Right lung (tissue), 10 donors: ENCODE results near the gene METTL15. TPM values are rescaled to one million over a fixed set of nuclear protein-coding genes. Genes with fewer than 3 reads are reported as not detected.
"Not testable (repeated sequence)": the region's sequence is repeated elsewhere in the genome, so short reads cannot be mapped to it uniquely, and the experiment has no call there.

Experiments used
- DNase-seq, 2 donors: peaks; one replicate each; pipeline ENCODE4 v3.0.0-alpha.2; 2013
- long read RNA-seq, 8 donors: transcript quantifications; one replicate each; lab custom pipeline, GENCODE V29; 2026
- polyA plus RNA-seq, 5 donors: library from polyadenylated mRNA; unstranded; fragments of 120-200 nt; gene quantifications; one replicate each; pipeline versions ENCODE4 v1.2.1 to v1.2.3, GENCODE V29; 2013; ENCODE audit warnings: inconsistent platforms in 1 of 5, low replicate concordance in 1 of 5; ENCODE audit not compliant: insufficient read length in 5 of 5, insufficient read depth in 1 of 5

Gene METTL15, protein sequence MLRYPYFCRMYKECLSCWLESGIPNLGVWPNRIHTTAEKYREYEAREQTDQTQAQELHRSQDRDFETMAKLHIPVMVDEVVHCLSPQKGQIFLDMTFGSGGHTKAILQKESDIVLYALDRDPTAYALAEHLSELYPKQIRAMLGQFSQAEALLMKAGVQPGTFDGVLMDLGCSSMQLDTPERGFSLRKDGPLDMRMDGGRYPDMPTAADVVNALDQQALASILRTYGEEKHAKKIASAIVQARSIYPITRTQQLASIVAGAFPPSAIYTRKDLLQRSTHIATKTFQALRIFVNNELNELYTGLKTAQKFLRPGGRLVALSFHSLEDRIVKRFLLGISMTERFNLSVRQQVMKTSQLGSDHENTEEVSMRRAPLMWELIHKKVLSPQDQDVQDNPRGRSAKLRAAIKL
- polyA plus RNA-seq = 10 to 100 TPM; 15.8 to 22.3 (median 18.0) TPM
- long read RNA-seq, donor 1 = 0 reads
- long read RNA-seq, donor 2 = 0 reads
- long read RNA-seq, donor 3 = 0 reads
- long read RNA-seq, donor 4, full-length matches to known transcripts = 1 of 1 reads
- long read RNA-seq, donor 4, partial matches to known transcripts = 0 of 1 reads
- long read RNA-seq, donor 4, other reads (novel, unspliced or antisense) = 0 of 1 reads
- long read RNA-seq, donor 5, full-length matches to known transcripts = 3 of 3 reads
- long read RNA-seq, donor 5, partial matches to known transcripts = 0 of 3 reads
- long read RNA-seq, donor 5, other reads (novel, unspliced or antisense) = 0 of 3 reads
- long read RNA-seq, donor 6, full-length matches to known transcripts = 1 of 1 reads
- long read RNA-seq, donor 6, partial matches to known transcripts = 0 of 1 reads
- long read RNA-seq, donor 6, other reads (novel, unspliced or antisense) = 0 of 1 reads
- long read RNA-seq, donor 7, full-length matches to known transcripts = 2 of 2 reads
- long read RNA-seq, donor 7, partial matches to known transcripts = 0 of 2 reads
- long read RNA-seq, donor 7, other reads (novel, unspliced or antisense) = 0 of 2 reads
- long read RNA-seq, donor 8, full-length matches to known transcripts = 2 of 2 reads
- long read RNA-seq, donor 8, partial matches to known transcripts = 0 of 2 reads
- long read RNA-seq, donor 8, other reads (novel, unspliced or antisense) = 0 of 2 reads

DNA sequence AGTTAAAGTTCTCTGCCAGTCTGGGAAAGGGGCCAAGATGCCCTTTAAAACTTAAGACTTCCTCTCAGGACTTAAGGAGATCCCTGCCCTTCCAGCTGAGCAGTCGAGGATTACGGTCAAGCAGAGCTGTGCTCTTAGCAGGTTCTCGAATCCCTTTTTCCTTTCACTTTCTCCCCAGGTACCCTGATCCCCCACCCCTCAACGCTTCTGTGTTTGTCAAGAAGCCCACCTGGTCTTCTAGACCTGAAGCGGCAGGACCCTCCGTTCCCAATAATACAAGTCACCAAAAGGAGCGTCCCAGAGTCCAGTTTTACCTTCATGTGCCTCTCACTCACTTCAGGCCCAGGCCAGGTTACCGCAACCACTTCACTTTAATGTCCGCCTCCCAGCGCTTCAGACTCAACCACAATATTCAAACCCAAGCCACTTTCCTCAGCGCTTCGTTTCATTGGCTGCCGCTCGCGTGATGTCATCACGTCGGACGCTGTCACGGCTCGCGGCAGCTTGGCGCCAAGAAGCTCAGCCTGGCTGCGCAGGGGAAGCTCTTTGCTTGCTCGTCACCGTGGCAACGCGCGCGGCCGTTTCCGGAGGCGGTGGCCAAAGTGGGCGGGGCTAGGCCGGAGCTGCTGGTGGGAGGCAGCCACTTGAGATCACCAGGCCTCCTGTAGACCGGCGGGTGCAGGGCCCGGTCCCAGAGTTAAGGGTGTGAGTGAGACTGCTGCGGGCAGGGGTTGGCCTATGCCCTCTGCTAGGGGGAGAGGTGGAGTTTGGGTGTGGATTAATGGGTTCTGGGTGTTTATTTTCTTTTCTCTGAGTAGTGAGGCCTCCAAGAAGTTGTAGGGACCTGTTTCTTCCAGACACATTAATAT lies at the start of gene METTL15, which contains the start of gene KIF18A:
Gene METTL15 (plus strand): TSS at position 639 of the 869 bp plus-strand sequence. CDS start 4,947 bp downstream, outside the sequence.
Gene KIF18A (minus strand): TSS at position 407 of the 869 bp plus-strand sequence. CDS start 10,209 bp downstream, outside the sequence.
- peak; percentile 99 for DNase-seq

DNA sequence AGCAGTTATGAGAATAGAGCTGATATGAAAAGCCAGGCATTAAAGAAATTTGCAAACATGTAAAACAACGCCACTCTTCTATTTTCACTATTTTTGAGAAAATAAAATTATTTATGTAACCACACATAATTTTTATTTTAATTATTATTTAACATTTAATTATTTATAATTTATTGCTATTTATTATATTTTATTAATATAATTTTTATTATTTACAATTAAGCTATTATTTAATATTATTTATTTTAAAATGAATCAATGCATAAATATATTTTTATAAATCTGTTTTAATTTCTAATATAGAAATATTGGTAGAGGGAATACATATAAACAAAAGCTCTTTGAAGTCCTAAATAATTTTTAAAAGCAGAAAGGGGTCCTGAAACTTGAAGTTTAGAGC lies 36.9 kb upstream of the METTL15 start:
- no peak for DNase-seq

DNA sequence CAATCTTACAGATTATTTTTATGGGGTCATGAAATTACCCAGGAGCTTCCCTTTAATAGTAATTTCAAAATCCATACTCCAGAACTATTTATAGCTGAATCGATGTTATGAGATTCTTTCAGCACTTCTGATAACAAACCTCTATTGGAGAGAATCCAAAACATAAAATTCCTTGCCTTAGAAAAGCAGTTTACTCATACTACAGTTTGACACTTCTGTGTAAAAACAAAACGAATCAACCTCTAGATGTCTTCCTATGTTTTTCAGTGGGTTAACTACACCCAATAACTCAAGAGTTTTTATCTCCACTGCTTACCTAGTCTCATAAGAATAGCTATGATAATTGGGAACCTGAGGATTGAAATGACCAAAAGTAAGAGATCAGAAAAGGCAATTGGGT lies 35.9 kb upstream of the METTL15 start:
- no peak for DNase-seq

DNA sequence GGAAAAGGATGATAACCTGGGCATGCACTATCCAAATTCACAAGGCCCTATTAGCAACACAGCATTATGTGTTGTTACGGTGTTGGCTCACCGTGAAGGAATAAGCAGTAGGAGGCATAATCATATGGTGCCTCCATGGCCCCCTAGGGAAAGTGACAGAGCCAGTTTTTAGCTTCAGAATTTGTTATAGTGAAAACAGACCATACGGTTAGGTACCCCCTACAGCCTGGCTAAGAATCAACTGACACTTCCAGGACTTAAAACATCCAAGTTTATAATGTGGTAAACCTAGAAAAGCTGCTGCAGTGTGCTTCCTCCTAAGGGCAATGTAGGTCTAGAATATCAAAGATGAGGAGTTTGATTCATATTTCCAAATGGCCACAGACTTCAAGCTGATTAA lies 30.7 kb upstream of the METTL15 start:
- DNase-seq = no peak

DNA sequence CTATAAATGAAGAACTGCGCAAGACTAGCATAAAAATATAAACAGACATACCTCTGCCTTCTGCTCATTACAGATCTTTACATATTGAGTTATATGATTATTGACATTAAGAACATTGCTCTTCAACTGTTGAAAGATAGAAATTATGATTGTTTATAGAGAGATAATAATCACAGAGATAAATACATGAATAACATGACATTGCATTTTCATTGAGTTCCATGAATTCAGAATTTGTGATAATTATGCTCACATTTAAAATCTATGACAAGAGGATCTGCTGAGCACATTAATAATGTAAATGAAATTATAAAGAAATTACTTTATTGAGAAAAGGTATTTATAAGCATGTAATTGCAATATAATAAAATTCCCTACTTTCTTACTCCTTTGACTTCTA lies 25.1 kb upstream of the METTL15 start:
- DNase-seq = no peak

DNA sequence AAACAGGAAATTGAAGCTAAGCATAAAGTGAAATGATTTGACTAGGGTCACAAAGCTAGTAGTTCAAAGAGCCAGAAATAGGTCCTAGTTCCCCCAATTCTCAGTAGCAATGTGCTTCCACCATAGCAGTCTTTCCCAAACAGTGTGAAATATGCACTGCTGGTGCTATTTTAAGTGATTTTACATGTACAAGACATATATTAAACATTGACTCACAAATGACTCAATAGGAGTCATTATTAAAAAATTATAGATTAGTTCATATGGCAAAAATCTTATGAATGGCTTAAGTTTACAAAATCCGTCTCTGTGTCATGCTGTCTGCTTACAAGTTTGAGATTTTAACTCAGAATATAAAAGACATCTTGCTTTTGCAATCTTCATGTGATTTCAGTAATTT lies 21.6 kb upstream of the METTL15 start:
- no peak for DNase-seq

DNA sequence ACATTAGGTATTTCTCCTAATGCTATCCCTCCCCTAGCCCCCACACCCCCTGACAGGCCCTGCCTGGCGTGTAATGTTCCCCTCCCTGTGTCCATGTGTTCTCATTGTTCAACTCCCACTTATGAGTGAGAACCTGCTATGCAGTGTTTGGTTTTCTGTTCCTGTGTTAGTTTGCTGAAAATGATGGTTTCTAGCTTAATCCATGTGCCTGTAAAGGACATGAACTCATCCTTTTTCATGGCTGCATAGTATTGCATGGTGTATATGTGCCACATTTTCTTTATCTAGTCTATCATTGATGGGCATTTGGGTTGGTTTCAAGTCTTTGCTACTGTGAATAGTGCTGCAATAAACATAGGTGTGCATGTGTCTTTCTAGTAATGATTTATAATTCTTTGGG lies 21.0 kb upstream of the METTL15 start:
- DNase-seq = not testable (repeated sequence)

DNA sequence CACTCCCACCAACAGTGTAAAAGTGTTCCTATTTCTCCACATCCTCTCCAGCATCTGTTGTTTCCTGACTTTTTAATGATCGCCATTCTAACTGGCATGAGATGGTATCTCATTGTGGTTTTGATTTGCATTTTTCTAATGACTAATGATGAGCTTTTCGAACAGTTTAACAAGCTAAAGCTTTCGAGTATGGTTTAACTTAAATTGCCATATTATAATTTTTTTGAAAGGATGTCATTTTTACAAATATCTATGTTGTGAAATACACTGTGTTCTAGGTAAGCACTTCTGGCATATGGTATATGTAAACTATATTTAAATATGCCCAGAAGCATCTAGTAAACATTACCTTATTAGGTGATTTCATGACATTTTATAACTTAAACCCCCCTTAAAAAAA lies 20.5 kb upstream of the METTL15 start:
- not testable (repeated sequence) for DNase-seq

DNA sequence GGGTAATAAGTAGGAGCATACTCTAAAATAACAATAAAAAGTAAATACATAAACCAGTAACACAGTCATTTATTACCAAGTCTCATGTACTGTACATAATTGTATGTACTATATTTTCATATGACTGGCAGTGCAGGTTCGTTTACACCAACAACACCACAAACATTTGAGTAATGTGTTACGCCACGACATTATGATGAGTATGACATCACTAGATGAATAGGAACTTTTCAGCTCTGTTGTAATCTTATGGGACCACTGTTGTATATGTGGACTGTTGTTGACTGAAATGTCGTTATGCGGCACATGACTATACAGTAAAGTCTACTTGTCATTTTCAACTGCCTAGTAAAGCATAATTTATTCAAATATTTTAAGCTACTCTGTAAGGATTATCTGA lies 18.8 kb upstream of the METTL15 start:
- no peak for DNase-seq

DNA sequence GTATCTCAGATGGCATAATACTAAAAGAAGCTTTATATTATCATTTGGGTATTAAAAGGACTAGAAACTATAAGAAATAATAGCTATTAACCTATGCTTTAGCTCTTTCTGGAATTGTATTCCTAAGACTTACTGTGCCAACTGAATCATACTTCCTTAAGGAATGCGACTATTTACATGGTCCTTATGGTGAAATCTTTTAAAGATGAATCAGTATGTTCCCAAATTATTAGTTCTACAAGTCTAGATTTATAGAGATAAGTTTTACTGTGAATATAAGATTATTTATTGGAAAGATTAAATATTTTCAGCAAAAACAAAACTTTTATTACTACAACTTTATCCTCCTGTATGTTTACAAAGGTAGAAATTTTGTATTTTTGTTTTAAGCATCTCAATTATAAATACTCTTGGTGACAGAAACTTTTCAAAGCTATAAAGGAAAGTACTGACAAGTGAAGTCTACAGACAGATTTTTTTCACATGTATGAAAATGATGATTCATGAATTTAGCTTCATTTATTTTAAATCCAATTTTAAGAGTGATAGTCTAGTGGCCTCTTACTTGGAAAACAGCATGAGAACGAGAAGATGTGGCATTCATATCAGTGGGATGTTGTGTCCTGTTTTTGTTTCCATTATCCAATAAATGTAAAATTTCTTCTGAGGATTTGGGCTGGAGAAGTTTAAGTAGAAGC lies 18.0 kb upstream of the METTL15 start:
- DNase-seq = no peak

DNA sequence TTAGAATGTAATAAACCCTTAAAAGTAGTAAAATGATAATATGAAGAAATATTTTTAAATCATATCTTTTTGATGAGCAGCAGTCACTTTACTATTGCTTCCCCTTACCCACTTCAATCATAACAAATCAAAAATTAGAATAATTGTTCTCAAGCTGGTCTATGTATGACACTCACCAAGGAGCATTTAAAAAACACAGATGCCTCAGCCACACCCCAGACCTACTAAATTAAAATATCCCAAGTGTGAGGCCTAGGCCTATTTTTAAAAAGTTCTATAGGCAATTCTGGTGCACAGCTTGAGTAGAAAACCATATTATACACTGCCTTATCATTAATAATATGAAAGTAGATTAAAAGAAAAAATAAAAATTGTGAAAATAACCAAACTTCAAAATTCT lies 15.4 kb upstream of the METTL15 start:
- DNase-seq = no peak

DNA sequence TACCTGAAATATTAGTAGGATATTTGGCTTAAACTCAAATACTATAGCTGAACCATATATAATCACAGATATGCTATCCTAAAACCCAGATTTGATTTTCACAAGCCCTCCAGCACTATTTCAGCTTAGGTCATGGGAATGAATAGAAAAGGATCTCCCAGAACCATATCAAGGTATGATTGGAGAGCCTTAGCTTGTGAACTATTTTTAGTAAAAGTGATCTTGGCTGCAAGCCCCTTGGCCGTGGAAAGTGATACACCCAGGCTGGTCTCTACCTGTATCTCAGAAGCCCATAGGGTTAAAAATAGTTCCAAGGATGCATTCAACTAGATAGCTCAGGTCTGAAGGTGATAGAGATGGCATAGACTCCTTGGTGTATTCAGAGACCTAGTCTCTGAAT lies 9.9 kb upstream of the METTL15 start:
- no peak for DNase-seq

DNA sequence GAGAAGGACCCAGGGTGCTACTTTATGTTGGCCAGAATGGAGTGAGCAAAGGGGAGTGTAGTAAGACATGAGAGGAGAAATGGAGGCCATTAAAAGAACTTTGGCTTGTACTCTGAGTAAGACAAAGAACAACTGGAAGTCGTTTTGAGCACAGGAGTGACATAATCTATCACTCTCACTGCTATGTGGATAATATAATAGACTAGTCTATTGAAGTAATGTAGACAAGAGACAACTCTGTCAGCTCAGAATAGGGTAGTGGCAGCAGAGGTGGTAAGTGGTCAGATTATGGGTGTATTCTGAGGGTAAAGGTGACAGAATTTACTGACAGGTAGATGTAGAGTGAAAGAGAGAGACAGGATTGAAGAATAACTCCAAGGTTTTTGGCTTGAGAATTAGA lies 8.5 kb upstream of the METTL15 start:
- DNase-seq = no peak

DNA sequence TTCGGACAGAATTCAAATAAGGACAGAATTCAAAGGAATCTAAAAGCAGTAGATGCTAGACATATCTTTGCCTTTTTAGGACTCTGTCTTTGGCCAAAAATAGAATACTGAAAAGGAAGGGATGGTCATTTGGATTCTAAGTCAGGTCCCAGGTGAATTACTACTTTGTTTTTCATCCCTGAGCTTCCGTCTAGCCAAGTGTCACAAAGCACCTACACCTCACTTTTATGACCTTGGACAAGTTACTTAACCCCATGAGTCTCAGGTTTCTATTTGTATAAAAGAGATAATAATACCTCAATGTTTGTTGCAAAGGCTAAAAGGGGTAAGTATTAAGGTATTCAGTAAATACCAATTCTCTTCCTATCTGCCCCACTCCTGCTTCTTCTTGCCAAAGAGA lies 7.5 kb upstream of the METTL15 start:
- no peak for DNase-seq

DNA sequence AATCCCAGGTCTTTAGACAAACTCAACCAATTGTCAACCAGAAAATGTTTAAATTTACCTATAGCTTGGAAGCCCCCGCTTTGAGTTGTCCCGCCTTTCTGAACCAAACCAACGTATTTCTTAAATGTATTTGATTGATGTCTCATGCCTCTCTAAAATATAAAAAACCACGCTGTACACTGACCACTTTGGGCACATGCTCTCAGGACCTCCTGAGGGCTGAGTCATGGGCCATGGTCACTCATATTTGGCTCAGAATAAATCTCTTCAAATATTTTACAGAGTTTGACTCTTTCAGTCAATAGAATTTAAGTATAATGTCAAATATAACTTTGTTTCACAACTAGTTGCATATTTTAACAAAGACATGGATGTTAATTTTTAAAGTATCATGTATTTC lies 5.9 kb upstream of the METTL15 start:
- not testable (repeated sequence) for DNase-seq

DNA sequence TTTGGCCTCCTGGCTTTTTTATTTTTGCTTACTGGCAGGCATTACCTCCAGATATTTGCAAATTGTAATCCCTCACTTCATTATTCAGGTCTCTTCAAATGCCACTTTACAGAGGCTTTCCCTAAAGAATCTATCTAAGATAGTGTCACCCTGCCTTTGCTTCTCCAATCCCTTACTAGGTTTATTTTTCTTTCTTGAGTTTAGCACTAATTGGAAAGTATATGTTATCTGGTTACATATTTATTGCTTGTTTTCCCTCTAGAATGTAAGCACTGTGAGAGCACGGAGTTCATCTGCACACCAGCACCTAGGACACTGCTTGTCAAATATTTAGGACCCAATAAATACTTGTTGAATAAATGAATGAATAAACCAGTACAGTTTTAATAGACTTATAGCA lies 3.8 kb upstream of the METTL15 start:
- DNase-seq = no peak

DNA sequence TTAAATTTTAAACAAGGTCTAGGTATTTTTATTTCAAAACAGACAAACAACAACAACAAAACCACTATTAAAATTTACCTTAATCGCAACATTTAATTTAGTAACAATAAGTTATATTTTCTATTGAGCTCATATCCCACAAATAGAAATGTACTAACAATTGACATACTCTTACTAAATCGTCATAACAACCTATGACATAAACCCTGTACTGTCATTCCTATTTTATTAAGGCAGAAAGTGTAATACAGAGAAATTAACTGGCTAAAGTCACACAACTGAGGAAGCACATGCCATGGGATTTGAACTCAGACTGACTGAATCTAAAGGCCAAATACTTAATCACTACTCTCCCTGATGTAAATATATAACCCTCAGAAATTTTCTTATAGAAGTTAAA lies 3.2 kb upstream of the METTL15 start:
- DNase-seq = no peak

DNA sequence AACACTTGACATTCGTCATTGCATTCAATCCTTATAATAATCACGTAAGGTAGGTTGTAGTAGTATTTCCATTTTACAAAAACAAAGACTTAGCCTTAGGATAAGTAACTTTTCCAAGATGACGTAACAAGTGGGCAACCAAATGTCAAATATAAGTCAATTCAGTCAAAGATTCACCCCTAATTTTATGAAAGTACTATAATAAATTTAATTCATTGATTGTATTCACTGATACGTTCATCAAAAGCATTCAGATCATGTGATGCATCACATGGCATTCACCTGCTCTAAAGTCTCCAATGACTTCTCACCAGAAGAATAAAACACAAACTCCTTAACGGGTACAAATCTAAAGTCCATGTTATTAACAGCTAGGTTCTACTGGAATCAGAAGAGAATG lies 2.3 kb upstream of the METTL15 start:
- DNase-seq = no peak

DNA sequence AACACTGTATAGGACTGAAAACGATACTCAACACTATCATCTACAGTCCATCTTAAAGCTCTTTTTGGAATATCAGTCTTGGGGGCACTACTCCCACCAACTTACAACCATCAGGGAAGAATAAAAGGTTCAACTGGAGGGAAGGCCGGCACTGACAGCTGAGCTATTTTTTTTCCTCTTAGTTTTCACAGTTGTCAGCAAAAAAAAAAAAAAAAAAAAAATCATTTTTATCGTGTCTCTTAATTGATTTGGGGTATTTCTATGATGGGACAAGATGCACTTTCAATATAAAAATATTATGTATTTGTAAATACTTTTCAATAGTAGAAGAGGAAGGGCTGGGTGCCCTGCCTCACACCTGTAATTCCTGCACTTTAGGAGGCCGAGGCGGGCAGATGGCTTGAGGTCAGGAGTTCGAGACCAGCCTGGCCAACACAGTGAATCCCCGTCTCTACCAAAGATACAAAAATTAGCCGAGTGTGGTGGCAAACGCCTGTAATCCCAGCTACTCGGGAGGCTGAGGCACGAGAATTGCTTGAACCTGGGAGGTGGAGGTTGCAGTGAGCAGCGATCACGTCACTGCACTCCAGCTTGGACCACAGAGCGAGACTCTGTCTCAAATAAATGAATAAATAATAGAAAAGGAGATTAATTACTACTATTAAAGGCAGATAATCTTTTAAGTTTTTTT lies 1.7 kb upstream of the METTL15 start:
- no peak for DNase-seq
